HEK293 (cell line): ENCODE measurements around the gene ACTN3.

Experiments
- CTCF ChIA-PET: fragments of 350-600 bp; formaldehyde crosslinking; extraction: SDS; loops from one replicate; lab custom pipeline; 2021; ENCODE audit warnings: antibody characterized with exemption; lab: Yijun Ruan, JAX
- POLR2A ChIA-PET: fragments of 300-600 bp; formaldehyde crosslinking; extraction: SDS; loops from one replicate; lab custom pipeline; 2020; ENCODE audit warnings: antibody characterized with exemption, inconsistent platforms; lab: Yijun Ruan, JAX
- H3K27ac ChIP-seq: fragments of 200-500 bp; sonication (Bioruptor generic); 2 replicates; pipeline ENCODE4 v1.5.1; 2014; ENCODE audit warnings: low read depth, low read length, control low read depth, inconsistent platforms; ENCODE audit errors: extremely low read depth
- H3K36me3 ChIP-seq, 2 experiments: fragments of 200-500 bp in 1 of 2; sonication (Bioruptor generic) in 1 of 2; 1 replicate in 1 of 2; 2 replicates in 1 of 2; pipeline ENCODE4 v1.5.1; 2014 to 2017; ENCODE audit warnings: inconsistent platforms in 2 of 2, low read length in 2 of 2; ENCODE audit not compliant: control insufficient read depth in 2 of 2, insufficient read depth in 1 of 2
- H3K4me1 ChIP-seq: fragments of 200-500 bp; sonication (Bioruptor generic); 2 replicates; pipeline ENCODE4 v1.5.1; 2014; ENCODE audit warnings: mild to moderate bottlenecking, low read length, inconsistent platforms; ENCODE audit not compliant: control insufficient read depth, insufficient read depth
- H3K4me3 ChIP-seq: 2 replicates; pipeline ENCODE4 v1.5.1; 2011; ENCODE audit warnings: low read depth, mild to moderate bottlenecking, control low read depth, low read length, moderate library complexity
- H3K9me3 ChIP-seq: fragments of 200-500 bp; sonication (Bioruptor generic); 2 replicates; pipeline ENCODE4 v1.5.1; 2014; ENCODE audit warnings: low read depth, low read length, inconsistent platforms; ENCODE audit not compliant: control insufficient read depth, insufficient read depth
- HOXC10 ChIP-seq: sonication (generic); formaldehyde crosslinking; IDR thresholded peaks from 2 replicates; pipeline ENCODE4 v1.8.1; 2023; ENCODE audit warnings: mild to moderate bottlenecking, missing genetic modification reagents
- PATZ1 ChIP-seq: fragments of 450-650 bp; formaldehyde crosslinking; IDR thresholded peaks from 2 replicates; pipeline ENCODE4 v1.5.1; 2016; ENCODE audit warnings: missing biosample characterization, missing genetic modification characterization
- PRDM10 ChIP-seq: fragments of 450-650 bp; formaldehyde crosslinking; IDR thresholded peaks from 2 replicates; pipeline ENCODE4 v1.5.1; 2016; ENCODE audit warnings: missing biosample characterization, missing genetic modification characterization
- YY2 ChIP-seq: fragments of 450-650 bp; formaldehyde crosslinking; IDR thresholded peaks from 2 replicates; pipeline ENCODE4 v1.5.1; 2016; ENCODE audit warnings: missing biosample characterization, missing genetic modification characterization
- ZBTB17 ChIP-seq: fragments of 450-650 bp; formaldehyde crosslinking; IDR thresholded peaks from 2 replicates; pipeline ENCODE4 v1.5.1; 2016; ENCODE audit warnings: missing biosample characterization, missing genetic modification characterization
- ZBTB26 ChIP-seq: fragments of 450-650 bp; formaldehyde crosslinking; optimal IDR thresholded peaks from 2 replicates; pipeline ENCODE3; 2016; ENCODE audit warnings: missing biosample characterization, mild to moderate bottlenecking, missing genetic modification characterization
- ZBTB44 ChIP-seq: fragments of 450-650 bp; IDR thresholded peaks from 2 replicates; pipeline ENCODE4 v1.5.1; 2018; ENCODE audit warnings: missing biosample characterization, mild to moderate bottlenecking, missing genetic modification characterization
- ZNF155 ChIP-seq: fragments of 450-650 bp; formaldehyde crosslinking; IDR thresholded peaks from 2 replicates; pipeline ENCODE4 v1.5.1; 2016; ENCODE audit warnings: missing biosample characterization, missing genetic modification characterization
- ZNF2 ChIP-seq: fragments of 450-650 bp; formaldehyde crosslinking; IDR thresholded peaks from 2 replicates; pipeline ENCODE4 v1.5.1; 2016; ENCODE audit warnings: missing biosample characterization, missing genetic modification characterization
- ZNF266 ChIP-seq: fragments of 450-650 bp; formaldehyde crosslinking; IDR thresholded peaks from 2 replicates; pipeline ENCODE4 v1.5.1; 2016; ENCODE audit warnings: missing biosample characterization, missing genetic modification characterization, low read depth
- ZNF433 ChIP-seq: fragments of 450-650 bp; formaldehyde crosslinking; IDR thresholded peaks from 2 replicates; pipeline ENCODE4 v1.5.1; 2016; ENCODE audit warnings: missing biosample characterization, missing genetic modification characterization, low read depth
- ZNF510 ChIP-seq: fragments of 450-650 bp; formaldehyde crosslinking; IDR thresholded peaks from 2 replicates; pipeline ENCODE4 v1.5.1; 2018; ENCODE audit warnings: mild to moderate bottlenecking, missing genetic modification characterization, missing biosample characterization; ENCODE audit not compliant: insufficient replicate concordance
- ZNF544 ChIP-seq: fragments of 450-650 bp; formaldehyde crosslinking; IDR thresholded peaks from 2 replicates; pipeline ENCODE4 v1.5.0; 2017; ENCODE audit warnings: missing biosample characterization, missing genetic modification characterization
- ZNF791 ChIP-seq: fragments of 450-650 bp; formaldehyde crosslinking; IDR thresholded peaks from 2 replicates; pipeline ENCODE4 v1.5.1; 2016; ENCODE audit warnings: missing biosample characterization, missing genetic modification characterization

The ACTN3 gene

GRCh38 chr11:66570079-66570849 lies 23.6 kb downstream of the ACTN3 start:
- Histone ChIP-seq H3K9me3 (no peaks in the 10 kb centered on the region), H3K27ac (no peak overlapping the region), H3K36me3 (no peaks in the 10 kb centered on the region), H3K4me1 (no peaks in the 10 kb centered on the region), H3K4me3 (no peak overlapping the region)
- TF ChIP-seq ZNF510 (tag by site-specific recombination): peak; percentile 60
- peak; percentile 49; the same call in 1 of the 2 replicates for TF ChIP-seq ZBTB17 (tag by site-specific recombination)
- no peak for TF ChIP-seq ZNF155 (tag by site-specific recombination)
- peak; percentile 47; the same call in 1 of the 2 replicates for TF ChIP-seq PRDM10
- POLR2A ChIA-PET: no interaction called here
- CTCF ChIA-PET: interaction anchor here (0.7 to 1.4 kb wide), 4 partner anchors 20 to 232 kb away, joined by 3 to 7 read pairs (median 5); no protein-coding TSS in a partner anchor

GRCh38 chr11:66570850-66571180 lies 24.1 kb downstream of the ACTN3 start:
- Histone ChIP-seq H3K36me3 (no peaks in the 10 kb centered on the region), H3K9me3 (no peaks in the 10 kb centered on the region), H3K4me3 (no peak overlapping the region), H3K4me1 (no peaks in the 10 kb centered on the region), H3K27ac (no peak overlapping the region)
- ChIA-PET POLR2A (interaction anchor here (0.6 kb wide), 1 partner anchor 358 kb away, joined by 4 read pairs; no protein-coding TSS in a partner anchor), CTCF (no interaction called here)
- no peak for TF ChIP-seq PATZ1 (tag by site-specific recombination)
- TF ChIP-seq ZNF544 (tag by site-specific recombination): no peak
- no peak for TF ChIP-seq HOXC10 (CRISPR knock-in tag)
- no peak for TF ChIP-seq ZNF266 (tag by site-specific recombination)
- TF ChIP-seq YY2 (tag by site-specific recombination): no peak
- no peak for TF ChIP-seq ZBTB44 (tag by site-specific recombination)
- TF ChIP-seq ZNF433: no peak
- TF ChIP-seq ZNF791 (tag by site-specific recombination): no peak
- no peak for TF ChIP-seq ZNF2 (tag by site-specific recombination)
- no peak for TF ChIP-seq ZBTB26 (tag by site-specific recombination)
